NCI-H2029 treated with DMSO at 0.1 percent for 48 hours (cell line): ENCODE data around the gene FBN1.

Experiments
- DNase-seq: peaks from one replicate; lab custom pipeline; 2025; lab: John Stamatoyannopoulos, UW

FBN1 gene

GRCh38 chr15:48622237-48622636 lies 23.3 kb downstream of the FBN1 start:
- no peak for DNase-seq

GRCh38 chr15:48619446-48619845 lies 26.1 kb downstream of the FBN1 start:
- DNase-seq = no peak

GRCh38 chr15:48617619-48618018 lies 27.9 kb downstream of the FBN1 start:
- DNase-seq = no peak

- DNase-seq = no peak
These were observed 29.3 kb downstream of the FBN1 start for GRCh38 chr15:48616216-48616615.

- no peak for DNase-seq
These were observed 31.5 kb downstream of the FBN1 start for GRCh38 chr15:48614051-48614450.

- DNase-seq = no peak
These were observed 36.0 kb downstream of the FBN1 start for GRCh38 chr15:48609486-48609885.

- no peak for DNase-seq
These were observed 37.7 kb downstream of the FBN1 start for GRCh38 chr15:48607846-48608245.

GRCh38 chr15:48604567-48604966 lies 40.9 kb downstream of the FBN1 start:
- DNase-seq = no peak

GRCh38 chr15:48603922-48604321 lies 41.6 kb downstream of the FBN1 start:
- no peak for DNase-seq

- DNase-seq = no peak
These were observed 42.4 kb downstream of the FBN1 start for GRCh38 chr15:48603123-48603500.

GRCh38 chr15:48602358-48603122 lies 43.0 kb downstream of the FBN1 start:
- no peak for DNase-seq

- DNase-seq = no peak
These were observed 44.4 kb downstream of the FBN1 start for GRCh38 chr15:48601095-48601494.

- no peak for DNase-seq
These were observed 48.7 kb downstream of the FBN1 start for GRCh38 chr15:48596841-48597240.

- no peak for DNase-seq
These were observed 49.1 kb downstream of the FBN1 start for GRCh38 chr15:48596415-48596814.

GRCh38 chr15:48595981-48596380 lies 49.5 kb downstream of the FBN1 start:
- no peak for DNase-seq

GRCh38 chr15:48592933-48593332 lies 52.6 kb downstream of the FBN1 start:
- no peak for DNase-seq

- no peak for DNase-seq
These were observed 53.2 kb downstream of the FBN1 start for GRCh38 chr15:48592221-48592731.

- DNase-seq = no peak
These were observed 54.8 kb downstream of the FBN1 start for GRCh38 chr15:48590723-48591122.

GRCh38 chr15:48584812-48585563 lies 60.5 kb downstream of the FBN1 start:
- no peak for DNase-seq

- no peak for DNase-seq
These were observed 61.3 kb downstream of the FBN1 start for GRCh38 chr15:48584090-48584811.

- DNase-seq = no peak
These were observed 62.9 kb downstream of the FBN1 start for GRCh38 chr15:48582452-48583247.

GRCh38 chr15:48581219-48581618 lies 64.3 kb downstream of the FBN1 start:
- DNase-seq = no peak
